Omental fat pad (tissue), 4 donors: ENCODE data around the gene TMEM238L. TPM values are rescaled to one million over a fixed set of nuclear protein-coding genes. Genes with fewer than 3 reads are reported as not detected.

Experiments
- ATAC-seq: fragments of 150-250 bp; one replicate; pipeline ENCODE4 v1.9.1; 2016; ENCODE audit warnings: mild to moderate bottlenecking, moderate library complexity; ENCODE audit not compliant: low FRiP score
- DNase-seq: peaks from one replicate; pipeline ENCODE4 v3.0.0-alpha.2; 2019; ENCODE audit warnings: low spot score
- CTCF ChIP-seq, 3 donors: fragments of 450-650 bp; IDR thresholded peaks; one replicate each; pipeline ENCODE4 v1.5.1; 2016 to 2017; ENCODE audit warnings: antibody characterized with exemption in 3 of 3, mild to moderate bottlenecking in 3 of 3, moderate library complexity in 2 of 3
- total RNA-seq, 4 donors: library from RNA; depleted of rRNA; stranded (reverse); fragments of >200 nt; gene quantifications; one replicate each; pipeline ENCODE4 v1.1.0, GENCODE V29; 2016

The TMEM238L gene
- total RNA-seq, 4 donors from 2014 or later: not detected

GRCh38 chr17:10837921-10838320 is 34.0 kb upstream of the TMEM238L start, which contains the start of gene PIRT:
PIRT (minus strand) TSS chr17:10838087; CDS start chr17:10825645, 12,442 bp downstream.
- TF ChIP-seq CTCF (IDR thresholded peaks at IDR 0.05): no peak
- DNase-seq: no peak
- ATAC-seq: no peak

GRCh38 chr17:10836966-10837590 is 33.2 kb upstream of the TMEM238L start:
- no peak for TF ChIP-seq CTCF (IDR thresholded peaks at IDR 0.05)
- DNase-seq: no peak
- no peak for ATAC-seq

DNA sequence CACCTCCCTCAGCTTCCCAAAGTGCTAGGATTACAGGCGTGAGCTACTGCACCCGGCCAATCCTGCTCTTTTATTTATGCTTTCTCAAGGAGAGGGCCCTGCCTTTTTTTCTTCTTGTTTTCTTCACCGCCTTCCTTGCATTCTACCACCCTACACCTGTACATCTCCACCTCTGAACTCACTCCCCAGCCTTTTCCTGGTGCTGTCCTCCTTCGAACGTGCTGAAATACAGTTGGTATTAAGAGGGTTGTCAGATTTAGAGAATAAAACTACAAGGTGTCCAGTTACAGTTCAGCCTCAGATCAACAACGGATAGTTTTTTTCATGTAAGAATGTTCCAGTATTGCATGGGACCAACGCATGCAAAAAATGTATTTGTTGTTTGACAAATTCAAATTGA is 32.2 kb upstream of the TMEM238L start:
- TF ChIP-seq CTCF (IDR thresholded peaks at IDR 0.05): no peak
- DNase-seq (no peak), ATAC-seq (no peak)

- ATAC-seq (no peak), DNase-seq (no peak)
- no peak for TF ChIP-seq CTCF (IDR thresholded peaks at IDR 0.05)
Observed at GRCh38 chr17:10831696-10832095, 27.8 kb upstream of the TMEM238L start.

GRCh38 chr17:10827898-10828552 is 24.1 kb upstream of the TMEM238L start:
- ATAC-seq: no peak
- no peak for TF ChIP-seq CTCF (IDR thresholded peaks at IDR 0.05)
- DNase-seq: no peak

DNA sequence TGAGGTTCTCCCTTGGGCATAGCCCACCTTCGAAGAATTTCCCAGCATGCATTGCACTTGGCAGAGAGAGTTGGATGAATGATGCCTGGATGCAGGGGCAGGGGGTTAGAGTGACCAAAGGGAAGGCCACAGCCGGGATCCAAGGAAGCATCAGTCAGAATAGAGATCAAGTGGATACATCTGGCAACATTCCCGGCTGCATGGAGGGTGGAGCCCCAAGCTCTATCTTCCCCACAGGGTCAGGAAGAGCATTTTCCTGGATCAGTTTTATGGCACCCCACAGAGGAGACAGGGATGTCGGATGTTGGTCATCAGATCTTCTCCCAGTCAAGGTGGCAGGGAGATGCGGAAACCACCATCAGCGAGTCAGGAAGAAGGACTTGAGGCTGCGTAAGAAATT is 21.0 kb upstream of the TMEM238L start:
- TF ChIP-seq CTCF (IDR thresholded peaks at IDR 0.05): no peak
- ATAC-seq: no peak
- DNase-seq: no peak

DNA sequence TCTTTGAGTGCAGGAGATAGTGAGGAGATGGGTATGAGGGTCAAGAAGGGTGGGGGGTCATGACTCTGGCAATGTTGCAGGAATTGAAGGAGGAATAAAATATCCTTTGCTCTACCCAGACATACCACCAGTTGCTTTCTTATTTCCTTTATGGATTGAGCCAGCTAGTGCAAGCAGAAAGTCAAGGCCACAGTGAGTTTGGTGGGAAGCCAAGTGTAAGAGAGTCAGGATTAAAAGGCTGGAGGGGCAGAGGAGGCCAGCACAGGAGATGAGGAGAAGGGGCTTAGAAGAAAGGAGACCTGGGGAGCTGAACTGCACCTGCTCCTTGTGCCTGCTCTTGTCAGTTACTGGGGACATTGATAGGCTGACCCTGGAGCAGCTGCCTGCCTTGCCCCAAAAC is 17.9 kb upstream of the TMEM238L start:
- ATAC-seq (no peak), DNase-seq (no peak)
- no peak for TF ChIP-seq CTCF (IDR thresholded peaks at IDR 0.05)
